GM12878 (cell line): Measurements from ENCODE around the gene RARB.

Experiments
- ATF7 ChIP-seq: fragments of 450-650 bp; IDR thresholded peaks from 2 replicates; pipeline ENCODE4 v1.6.1; 2016; ENCODE audit warnings: low read depth, mild to moderate bottlenecking
- CTCF ChIP-seq, 3 experiments: IDR thresholded peaks in 2 of 3; conservative IDR thresholded peaks in 1 of 3; 2 replicates each; pipeline ENCODE4 v1.5.1; 2011; ENCODE audit warnings: low read depth in 3 of 3, low read length in 3 of 3, mild to moderate bottlenecking in 3 of 3, control low read depth in 2 of 3, moderate library complexity in 2 of 3, inconsistent platforms in 1 of 3, mixed read lengths in 1 of 3; ENCODE audit not compliant: control insufficient read depth in 2 of 3, insufficient read depth in 1 of 3; ENCODE audit errors: extremely low read depth in 1 of 3
- EGR1 ChIP-seq, 2 experiments: IDR thresholded peaks; 1 replicate in 1 of 2; 2 replicates in 1 of 2; pipeline ENCODE4 v1.6.1; 2011 to 2012; ENCODE audit warnings: low read depth in 2 of 2, low read length in 2 of 2, borderline replicate concordance in 1 of 2, mild to moderate bottlenecking in 1 of 2, moderate library complexity in 1 of 2
- EP300 ChIP-seq, 2 experiments: fragments of 150-350 bp in 1 of 2; IDR thresholded peaks; 2 replicates each; pipeline ENCODE4 v1.6.1; 2011 to 2012; ENCODE audit warnings: low read depth in 2 of 2, low read length in 2 of 2, borderline replicate concordance in 1 of 2, improper control_type of control experiment in 1 of 2, inconsistent platforms in 1 of 2; ENCODE audit not compliant: control insufficient read depth in 1 of 2
- JUND ChIP-seq: IDR thresholded peaks from 2 replicates; pipeline ENCODE4 v1.6.1; 2012; ENCODE audit warnings: low read depth, mild to moderate bottlenecking, low read length, improper control_type of control experiment, moderate library complexity
- PBX3 ChIP-seq: IDR thresholded peaks from 2 replicates; pipeline ENCODE4 v1.6.1; 2011; ENCODE audit warnings: mild to moderate bottlenecking, low read depth, low read length, moderate library complexity; ENCODE audit not compliant: insufficient replicate concordance
- POLR2AphosphoS5 ChIP-seq: IDR thresholded peaks from 2 replicates; pipeline ENCODE4 v1.6.1; 2011; ENCODE audit warnings: mild to moderate bottlenecking, low read length, inconsistent platforms
- SREBF1 ChIP-seq: IDR thresholded peaks from 2 replicates; pipeline ENCODE4 v1.6.1; 2012; ENCODE audit warnings: mild to moderate bottlenecking, low read length
- TAF1 ChIP-seq: IDR thresholded peaks from 2 replicates; pipeline ENCODE4 v1.6.1; 2011; ENCODE audit warnings: mild to moderate bottlenecking, low read depth, low read length, borderline replicate concordance

DNA sequence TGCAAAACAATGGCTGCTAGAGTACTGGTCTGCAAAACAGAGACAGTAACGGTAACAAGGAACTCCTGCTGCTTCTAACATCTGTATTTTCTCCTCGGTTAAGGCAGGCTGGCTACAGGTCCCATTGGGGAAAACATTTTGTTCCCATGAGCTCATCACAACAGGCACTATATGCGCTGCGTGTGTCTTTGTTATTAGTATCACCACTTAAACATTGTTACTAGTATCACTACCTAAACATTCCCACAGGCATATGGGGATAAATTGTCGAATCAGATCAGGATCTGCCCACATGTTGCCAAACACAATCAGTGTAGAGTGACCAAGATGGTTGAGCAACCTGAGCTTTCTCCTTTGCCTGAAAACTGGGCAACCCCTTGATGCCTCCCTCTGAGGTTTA is 159.5 kb downstream of the RARB start:
- TF ChIP-seq PBX3 (no peak), POLR2AphosphoS5 (no peak), EGR1 (IDR thresholded peaks at IDR 0.05; ENCODE audit: borderline replicate concordance in 1 of 2, low read depth in 2 of 2, low read length in 2 of 2) (no peak), CTCF (IDR thresholded peaks at IDR 0.05 in 2 of 3, conservative IDR thresholded peaks at IDR 0.05 in 1 of 3; ENCODE audit: control insufficient read depth in 2 of 3, extremely low read depth in 1 of 3, insufficient read depth in 1 of 3, low read depth in 3 of 3, low read length in 3 of 3) (no peak), TAF1 (no peak), SREBF1 (no peak), JUND (no peak), ATF7 (no peak), EP300 (IDR thresholded peaks at IDR 0.05; ENCODE audit: borderline replicate concordance in 1 of 2, control insufficient read depth in 1 of 2, low read depth in 2 of 2, low read length in 2 of 2) (no peak)
